NCI-H510A (cell line): ENCODE results near the gene UNC80.
A peak's percentile ranks its signal among the peaks of the same experiment; 100 is the strongest.

Experiments
- DNase-seq: peaks from one replicate; lab custom pipeline; 2025; lab: John Stamatoyannopoulos, UW

Gene UNC80

DNA sequence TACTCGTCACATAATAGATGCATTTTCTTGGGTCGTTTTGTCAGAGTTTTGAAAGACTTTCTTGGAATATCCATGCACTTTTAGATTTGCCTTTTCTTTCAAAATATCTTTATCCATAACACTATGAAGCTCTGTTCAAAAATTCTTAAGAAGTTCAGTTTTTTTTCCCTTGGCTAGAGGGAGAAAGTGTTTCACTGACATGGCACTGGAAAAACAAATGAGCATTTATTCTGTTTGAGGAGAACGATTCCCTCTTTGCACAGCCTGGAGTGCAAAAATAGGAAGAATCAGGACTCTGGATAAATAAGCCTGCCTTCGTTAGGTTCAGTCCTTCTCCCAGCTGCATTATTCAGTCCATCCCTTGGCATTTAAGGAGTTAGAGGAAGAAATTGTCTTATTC lies 139.9 kb downstream of the UNC80 start:
- DNase-seq: no peak

DNA sequence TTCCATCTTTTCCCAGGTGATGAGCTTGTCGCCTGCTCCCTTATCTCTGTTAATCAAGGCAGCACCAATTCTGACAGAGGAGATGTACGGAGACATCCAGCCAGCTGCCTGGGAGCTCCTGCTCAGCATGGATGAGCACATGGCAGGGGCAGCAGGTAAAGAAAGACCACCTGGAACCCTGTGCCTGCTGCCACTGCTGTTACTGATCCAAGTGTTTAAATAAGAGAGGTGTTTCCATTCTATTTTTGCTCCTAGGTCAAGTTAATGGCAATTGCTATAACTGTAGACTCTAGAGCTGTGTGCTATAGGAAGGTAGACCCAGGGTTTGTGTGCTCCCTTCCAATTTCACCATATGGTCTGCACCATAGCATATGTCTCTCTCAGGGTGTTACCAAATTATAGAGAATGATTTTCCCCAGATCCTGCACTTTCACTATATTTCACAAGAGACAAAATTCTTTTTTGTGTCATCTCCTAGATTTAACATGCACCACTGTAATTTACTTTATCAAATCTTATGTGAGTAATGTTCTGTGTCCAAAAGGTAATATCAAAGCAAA lies 142.2 kb downstream of the UNC80 start:
- no peak for DNase-seq

DNA sequence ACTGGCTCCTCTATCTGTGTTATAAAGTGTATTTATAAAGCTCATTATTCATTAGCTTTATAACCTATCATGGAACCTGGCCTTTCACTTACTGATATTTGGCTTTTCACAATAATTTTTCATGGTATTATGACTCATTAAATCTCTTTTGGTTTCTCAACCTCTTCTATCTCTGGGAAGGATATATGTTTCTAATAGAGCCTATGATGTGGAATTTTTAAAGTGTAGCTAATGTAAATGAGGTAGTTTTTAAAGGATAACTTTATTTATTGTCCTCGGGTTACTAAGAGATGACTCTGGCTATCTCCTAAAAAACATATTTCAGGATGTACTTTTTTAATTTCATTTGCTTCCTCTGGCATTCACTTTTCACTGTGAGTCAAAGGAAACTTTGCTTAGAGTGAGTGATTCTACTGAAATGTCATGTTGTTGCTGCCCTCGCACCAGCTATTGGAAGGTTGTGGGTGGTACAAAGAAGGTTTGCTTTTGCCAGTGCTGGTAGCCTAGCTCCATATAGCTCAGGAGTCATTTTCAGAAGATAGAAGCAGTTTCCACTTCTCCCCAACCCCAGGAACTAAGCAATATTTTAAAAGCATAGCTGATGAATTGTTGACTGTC lies 145.6 kb downstream of the UNC80 start:
- no peak for DNase-seq

DNA sequence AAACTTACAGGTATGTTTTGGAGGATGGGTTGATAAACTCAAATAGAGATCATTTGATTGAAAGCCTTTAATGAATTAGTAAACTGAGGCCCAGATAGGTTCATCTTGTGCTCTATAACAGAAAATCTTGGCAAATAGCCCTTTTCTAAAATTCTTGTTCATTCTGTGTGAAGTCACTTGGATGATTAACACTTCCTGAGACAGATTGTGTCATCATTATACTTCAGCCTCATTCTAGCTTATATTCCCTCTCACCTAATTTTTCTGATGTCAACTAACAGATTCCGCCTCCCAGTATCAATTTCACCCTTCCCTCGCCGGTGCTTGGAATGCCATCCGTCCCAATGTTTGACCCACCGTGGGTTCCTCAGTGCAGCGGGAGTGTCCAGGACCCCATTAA lies 146.6 kb downstream of the UNC80 start:
- no peak for DNase-seq

DNA sequence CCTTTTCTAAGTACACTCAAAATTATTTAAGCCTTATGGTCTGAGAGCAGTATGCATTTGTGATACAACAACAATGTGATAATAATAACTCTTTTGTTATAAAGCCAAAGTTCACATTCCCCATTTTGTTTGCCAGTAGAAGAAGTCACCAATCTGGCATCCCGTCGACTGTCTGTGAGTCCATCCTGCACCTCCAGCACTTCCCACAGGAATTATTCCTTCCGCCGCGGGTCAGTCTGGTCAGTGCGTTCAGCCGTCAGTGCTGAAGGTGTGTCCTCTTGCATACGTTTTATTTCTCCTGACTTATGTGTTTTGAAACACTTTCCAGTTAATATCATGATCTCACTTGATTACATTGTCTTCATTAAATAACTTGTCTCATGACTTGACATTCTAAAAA lies 150.5 kb downstream of the UNC80 start:
- no peak for DNase-seq

DNA sequence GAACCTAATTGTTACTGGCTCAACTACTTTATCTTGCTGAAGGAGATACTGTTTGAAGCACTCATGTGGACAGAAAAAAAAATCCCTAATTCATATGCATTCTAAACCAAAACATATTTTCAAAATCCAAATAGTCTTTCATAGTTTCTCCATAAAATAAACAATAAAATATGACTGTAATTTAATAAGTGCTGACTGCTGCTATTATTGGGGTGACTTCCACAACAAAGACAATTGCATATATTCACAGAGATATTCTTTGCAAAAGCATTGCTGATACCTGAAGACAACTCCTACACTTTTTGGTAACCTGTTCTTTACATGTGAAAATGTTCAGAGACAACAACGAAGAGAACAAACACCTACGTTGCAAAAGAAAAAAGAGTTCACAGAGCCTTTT lies 157.7 kb downstream of the UNC80 start:
- no peak for DNase-seq

DNA sequence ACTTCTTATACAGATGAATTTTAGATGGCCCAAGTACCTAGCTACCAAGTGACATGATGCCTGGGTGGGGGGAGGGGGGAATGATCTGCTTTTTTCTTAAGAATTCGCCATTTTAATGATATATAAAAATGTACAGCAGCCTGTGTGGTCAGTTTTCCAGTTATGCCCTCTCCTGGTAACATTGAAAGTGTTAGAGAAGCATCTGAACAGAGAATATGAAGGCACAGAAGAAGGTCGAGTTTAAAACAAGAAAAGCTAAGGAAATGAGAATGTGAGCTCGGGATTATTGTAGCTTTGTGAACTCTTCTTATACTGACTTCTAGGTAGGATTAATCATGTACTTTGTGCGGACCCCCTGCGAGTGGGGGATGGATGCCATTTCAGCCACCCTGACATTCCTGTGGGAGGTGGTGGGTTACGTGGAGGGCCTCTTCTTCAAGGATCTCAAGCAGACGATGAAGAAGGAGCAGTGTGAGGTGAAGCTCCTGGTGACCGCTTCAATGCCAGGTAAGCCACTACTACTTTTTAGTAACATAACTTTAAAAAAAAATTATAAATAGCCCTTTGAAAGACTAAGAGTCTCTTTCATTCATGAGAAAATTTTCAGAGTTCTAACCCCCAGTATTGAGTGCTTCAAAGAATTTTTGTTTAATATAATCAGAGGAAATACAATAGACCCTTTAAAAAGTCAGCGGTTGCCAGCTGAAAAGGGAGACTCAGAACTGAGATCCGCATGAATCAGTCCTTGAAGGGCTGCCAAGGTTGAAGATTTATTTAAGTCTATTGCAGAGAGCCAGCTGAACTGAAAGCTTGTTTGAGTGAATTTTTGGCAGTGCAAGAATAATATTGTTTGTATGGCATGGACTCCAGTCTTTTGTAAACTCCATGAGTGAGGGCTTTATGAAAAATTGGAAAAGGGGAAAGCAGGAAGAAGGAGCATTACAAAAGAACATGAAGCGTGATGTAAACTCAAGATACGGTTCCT lies 162.2 kb downstream of the UNC80 start:
- no peak for DNase-seq

DNA sequence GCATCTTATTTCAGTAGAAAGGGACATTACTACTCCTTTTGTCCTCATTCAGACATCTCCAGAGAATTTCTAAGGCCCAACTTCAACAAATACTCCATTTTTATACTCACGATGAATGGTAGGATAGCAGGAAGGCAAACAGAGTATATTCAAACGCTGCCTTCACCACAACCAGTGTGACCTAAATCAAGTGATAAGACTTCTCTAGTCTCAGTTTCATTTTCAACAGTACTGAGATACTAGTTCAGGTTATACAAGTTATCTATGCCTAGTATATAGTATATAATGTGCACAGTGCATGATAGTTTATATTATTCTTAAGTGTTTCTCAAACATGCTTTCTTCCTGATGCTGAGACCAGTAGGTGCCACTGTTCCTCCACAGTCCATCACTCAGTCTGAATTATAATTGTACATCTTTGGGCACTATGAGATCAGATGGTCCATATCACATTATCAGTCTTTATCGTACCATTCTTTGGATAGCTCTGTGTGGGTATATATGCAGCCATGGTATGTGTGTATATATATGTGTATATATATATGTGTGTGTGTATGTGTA lies 164.6 kb downstream of the UNC80 start:
- DNase-seq: no peak

DNA sequence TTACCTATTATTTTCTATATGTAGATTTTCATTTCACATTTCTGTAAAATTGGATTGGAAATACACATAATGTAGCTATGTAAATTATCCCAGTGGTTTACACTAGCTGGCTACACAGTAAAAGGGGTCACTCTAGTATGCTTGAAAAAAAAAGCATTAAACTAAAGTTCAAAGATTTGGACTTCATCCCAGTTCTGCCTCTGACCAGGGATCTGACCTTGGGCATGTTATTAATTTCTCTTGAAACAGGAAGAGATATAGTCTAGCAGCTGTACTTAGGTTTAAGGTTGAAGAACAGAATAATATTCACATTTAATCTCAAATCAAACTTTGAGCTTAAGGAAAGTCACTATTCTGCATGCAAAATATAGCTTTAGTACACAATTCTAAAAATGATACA lies 166.3 kb downstream of the UNC80 start:
- no peak for DNase-seq

DNA sequence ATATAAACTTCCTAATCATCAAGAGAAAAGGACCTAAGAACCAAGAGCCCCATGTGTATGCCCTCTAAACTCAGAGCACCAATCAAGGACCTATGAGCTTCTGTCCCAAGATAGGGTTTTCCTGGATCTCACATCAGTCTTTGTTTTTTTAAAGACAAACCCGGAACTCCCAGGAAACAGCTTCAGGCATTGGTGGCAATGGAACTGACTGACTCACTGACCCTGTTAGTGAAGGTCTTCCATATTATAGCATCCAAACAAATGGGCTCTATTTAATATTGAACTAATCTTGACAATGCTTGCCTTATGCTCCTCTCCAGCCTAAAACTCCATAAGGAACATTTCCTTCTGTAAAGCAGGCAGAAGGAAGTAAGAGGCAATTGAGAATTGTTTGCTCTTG lies 167.3 kb downstream of the UNC80 start:
- DNase-seq: no peak

DNA sequence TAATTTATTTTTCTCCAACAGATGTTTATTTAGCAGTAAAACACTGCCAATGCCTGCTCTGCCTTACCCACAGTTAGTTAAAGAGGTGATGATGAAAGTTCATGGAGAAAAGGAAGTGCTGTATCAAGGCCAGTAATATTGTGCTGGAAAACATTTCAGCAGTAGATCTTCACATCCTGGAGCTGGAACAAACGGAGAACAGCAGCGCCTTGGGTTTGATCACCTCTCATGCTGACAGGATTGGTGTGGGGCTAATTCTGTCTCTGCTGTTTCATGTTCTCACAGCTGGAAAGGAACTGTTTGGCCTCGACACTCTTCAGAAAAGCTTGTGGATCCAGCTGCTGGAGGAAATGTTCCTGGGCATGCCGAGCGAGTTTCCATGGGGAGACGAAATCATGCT lies 169.3 kb downstream of the UNC80 start:
- no peak for DNase-seq

DNA sequence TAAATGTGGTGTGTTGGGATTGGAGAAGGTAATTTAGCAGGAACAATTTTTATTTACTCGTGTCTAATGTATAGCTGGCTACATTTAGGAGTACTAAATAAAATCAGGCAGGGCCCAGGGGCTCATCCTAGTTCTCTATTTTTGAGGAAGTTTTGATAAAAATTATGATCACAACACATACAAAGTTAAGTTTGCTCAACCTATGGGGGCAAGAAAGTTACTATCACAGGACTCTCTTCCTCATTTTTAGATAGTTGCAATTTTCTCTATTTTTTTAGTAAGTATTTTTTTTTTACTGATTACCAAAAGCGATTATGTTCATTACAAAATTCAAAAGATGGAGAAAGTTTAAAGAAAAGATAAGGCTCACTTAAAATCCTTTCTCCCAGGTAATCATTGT lies 170.8 kb downstream of the UNC80 start:
- DNase-seq: no peak

DNA sequence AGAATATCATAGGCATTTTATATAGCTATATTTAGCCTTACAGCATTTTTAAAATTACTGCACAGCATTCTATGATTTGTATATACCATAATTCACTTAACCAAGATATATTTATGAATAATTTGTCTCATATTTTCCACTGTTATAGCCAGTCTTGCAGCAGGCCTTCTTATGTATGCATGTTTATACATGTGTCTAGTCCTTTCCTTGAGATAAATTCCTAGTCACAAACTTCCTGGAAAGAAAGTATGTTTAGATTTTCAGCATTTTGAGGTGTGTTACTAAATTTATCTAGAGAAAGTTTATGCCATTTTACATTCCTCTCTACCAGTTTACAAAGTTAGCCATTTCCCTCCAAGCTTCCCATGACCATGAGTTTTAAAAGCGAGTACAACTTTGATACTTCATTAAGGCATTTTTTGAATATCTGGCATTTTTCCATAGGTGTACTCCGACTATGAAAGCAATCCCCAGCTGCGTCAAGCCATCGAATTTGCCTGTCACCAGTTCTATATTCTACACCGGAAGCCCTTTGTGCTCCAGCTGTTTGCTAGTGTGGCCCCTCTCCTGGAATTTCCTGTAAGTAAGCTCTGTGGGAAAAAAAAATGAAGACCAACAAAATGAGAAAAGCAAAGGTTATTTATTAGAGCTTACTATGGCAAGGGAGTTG lies 171.4 kb downstream of the UNC80 start:
- DNase-seq: no peak

DNA sequence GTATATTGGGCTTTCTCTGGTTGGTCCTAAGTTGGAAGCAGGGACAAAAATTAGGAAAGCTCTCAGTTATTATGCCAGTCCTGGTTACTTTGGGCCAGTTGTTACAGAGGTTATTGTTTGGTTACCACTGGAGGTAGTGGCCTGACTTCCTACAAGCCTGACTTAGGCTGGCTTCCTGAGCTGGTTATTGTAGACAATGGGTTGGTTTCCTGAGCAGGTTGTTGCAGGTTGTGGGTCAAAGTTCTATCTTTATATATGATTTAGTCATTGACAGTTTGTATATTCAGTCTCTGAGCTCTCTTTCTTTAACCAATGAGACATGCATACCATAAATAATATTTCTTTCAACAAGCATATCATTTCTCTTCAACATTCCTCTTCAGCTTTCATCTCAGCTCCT lies 172.1 kb downstream of the UNC80 start:
- no peak for DNase-seq

DNA sequence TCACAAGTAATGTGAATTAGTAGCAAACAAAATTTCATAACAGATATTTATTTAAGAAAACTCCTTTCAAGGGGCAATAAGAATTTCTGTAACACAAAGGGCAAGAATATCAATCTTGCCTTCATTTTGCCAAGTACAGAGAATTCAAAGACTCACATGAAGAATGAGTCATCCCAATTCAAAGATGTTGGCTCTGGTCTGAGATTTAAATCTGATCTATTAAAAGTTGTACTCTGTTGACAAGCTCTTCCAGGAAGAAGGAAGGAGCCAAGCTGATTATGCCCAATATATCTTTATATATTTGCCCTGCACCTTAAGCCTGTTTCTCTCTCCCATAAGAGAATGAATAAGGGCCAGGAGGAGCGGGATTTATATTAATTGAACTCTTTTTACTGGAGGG lies 174.9 kb downstream of the UNC80 start:
- no peak for DNase-seq

DNA sequence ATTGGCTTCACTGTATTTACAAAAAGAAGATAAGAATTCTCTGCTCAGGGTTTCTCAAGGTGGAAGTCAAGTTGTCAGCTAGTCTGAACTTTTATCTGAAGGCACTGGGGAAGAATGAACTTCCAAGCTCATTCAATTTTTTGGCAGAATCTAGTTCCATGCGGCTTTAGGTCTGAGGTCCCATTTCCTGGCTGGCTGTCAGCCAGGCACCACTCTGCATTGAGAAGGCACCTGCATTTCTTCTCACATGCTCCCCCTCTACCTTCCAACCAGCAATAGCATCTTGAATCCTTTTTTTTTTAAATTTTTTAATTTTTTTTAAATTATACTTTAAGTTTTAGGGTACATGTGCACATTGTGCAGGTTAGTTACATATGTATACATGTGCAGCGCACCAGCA lies 184.6 kb downstream of the UNC80 start:
- no peak for DNase-seq

DNA sequence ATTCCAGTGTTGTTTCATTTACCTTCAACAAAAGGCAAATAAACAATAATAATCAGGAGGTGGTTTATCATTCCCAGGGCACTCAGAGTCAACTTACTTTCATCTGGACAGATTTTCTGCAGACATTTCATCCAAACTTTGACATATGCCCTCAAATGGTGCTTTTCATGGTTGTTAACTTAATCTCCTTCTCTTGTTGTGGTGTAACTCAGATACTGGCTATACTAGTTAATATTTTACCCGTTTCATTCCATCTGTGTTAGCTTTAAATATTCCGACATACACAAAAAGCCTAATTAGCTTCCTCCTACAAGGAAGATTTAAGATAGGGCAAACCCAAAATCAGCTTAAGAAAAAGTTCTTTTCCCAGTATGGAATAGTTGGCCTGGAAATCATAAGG lies 186.4 kb downstream of the UNC80 start:
- no peak for DNase-seq

DNA sequence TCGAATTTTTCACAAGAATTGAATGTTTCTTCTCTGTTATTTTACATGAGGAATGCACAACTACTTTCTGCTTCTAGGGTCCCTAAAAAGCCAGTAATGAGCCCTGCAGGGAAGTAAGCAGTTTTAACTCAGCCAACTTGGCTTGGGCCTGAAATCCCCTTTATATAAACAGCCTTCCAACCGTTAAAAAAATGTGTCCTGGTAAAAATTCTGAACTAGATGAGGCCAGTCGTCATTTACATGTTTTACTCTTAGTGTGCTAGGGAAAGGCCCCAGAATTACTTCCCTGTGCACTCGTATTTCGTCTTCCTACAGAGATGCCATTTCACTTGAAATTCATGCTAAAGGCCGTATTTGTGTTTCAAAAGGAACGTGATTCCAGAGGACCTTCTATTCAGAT lies 188.4 kb downstream of the UNC80 start:
- DNase-seq: no peak

DNA sequence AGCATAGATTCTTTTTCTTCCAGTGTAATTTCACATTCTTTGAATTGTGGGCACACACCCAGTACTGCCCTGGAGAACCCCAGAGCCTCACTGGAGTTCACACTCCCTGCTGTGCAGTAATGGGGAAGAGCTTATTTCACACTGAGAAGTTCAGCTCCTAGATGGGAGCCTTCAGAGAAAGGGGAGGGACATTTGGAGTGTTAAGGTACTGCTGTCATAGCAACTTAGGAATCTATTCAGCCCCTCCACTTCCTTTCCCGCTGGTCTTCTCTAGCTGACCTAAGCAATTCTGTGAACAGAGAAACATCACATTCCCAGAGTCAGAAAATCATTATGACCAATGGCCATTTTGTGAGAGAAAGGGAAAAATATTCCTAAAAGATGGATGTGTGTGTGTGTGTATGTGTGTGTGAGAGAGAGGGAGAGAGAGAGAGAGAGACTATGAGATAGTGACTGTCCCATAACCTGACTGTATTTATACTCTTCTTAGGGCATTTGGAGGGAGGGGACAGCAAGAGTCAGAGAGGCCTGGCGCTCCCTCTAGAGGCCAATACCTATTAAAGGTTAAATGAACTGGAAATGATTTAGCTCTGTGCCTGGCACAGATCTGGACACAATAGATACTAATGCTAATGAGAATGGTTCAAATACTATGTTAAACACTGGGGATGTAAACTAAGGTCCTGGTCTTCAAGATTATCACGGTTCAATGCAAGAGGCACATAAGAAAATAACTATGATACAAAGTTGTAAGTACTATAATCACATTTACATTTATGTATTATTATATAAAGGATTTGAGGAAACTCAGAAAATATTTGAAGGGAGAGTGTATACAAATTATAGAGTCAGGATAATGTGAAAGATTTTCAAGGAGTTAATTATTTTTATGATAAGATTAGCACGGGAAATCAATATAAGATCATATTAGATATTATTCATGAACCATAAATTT lies 189.3 kb downstream of the UNC80 start:
- DNase-seq: peak; percentile 23

DNA sequence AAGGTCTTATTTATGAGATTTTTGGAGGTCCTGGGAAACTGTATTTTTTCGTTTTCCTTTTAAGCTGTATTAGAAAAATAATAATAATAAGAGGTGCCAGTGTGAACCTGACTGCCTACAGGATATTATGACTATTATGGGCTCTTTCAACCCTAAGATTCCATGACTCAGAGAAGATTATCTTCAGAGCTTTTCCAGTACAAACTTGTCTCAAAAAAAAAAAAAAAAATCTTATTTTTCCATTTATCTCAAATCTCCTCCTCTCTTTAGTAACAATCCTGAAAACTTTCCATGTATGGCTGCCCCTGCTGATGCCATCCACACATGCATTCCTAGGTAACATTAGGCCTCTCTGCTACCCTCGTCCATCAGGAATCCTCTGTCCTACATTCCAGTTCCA lies 194.1 kb downstream of the UNC80 start:
- DNase-seq: no peak

DNA sequence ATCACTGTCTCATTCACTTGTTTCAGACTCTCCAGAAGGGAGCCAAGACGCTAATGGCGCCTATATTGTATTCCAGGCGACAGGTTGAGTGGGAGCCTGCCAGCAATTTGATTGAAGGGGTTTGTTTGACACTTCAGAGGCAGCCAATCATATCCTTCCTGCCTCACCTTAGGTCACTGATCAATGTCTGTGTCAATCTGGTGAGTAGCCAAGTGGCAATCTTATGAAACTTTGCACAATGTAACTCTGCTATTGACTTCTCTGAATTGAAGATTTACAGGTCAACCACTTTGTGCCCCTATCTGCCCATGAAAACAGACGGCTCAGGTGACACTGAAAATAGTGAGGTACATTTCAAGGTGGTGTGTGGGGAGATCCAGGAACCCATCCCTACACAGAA lies 198.1 kb downstream of the UNC80 start:
- no peak for DNase-seq
